ENCODE data around the gene PPP6R3. TPM values are rescaled to one million over a fixed set of nuclear protein-coding genes. Genes with fewer than 3 reads are reported as not detected.

The PPP6R3 gene
- total and polyA plus RNA-seq, 11 donors, result 23.2 to 93.8 (median 81.2) TPM

- TF ChIP-seq CTCF (IDR thresholded peaks at IDR 0.05) (no peak), POLR2A (IDR thresholded peaks at IDR 0.05) (no peak)
- H3K27ac ChIP-seq, result no peak overlapping the region
- 93 to 98% (median 96%) methylated on average over 5 to 11 of the region's 11 CpGs for WGBS, 4 donors
- H3K27me3 ChIP-seq, result peaks cover 0 to 26% (median 0%) of the 10 kb centered on the region in 9 donors
- H3K9me3 ChIP-seq, result peaks cover 0 to 12% (median 3%) of the 10 kb centered on the region in 12 donors
- peaks cover 0 to 11% (median 8%) of the 10 kb centered on the region in 12 donors for H3K4me1 ChIP-seq
- no peak for DNase-seq
- no peak overlapping the region for H3K4me3 ChIP-seq
- no peak for ATAC-seq
- H3K36me3 ChIP-seq, result no peaks in the 10 kb centered on the region
- intact Hi-C loops (cut with DNase I), result no loop called here
Observed at GRCh38 chr11:68657021-68657780, 196.6 kb downstream of the PPP6R3 start.

- H3K27me3 ChIP-seq, result peaks cover 0 to 17% (median 0%) of the 10 kb centered on the region in 9 donors
- ATAC-seq (no peak), DNase-seq (no peak)
- no peaks in the 10 kb centered on the region for H3K36me3 ChIP-seq
- 94 to 97% (median 96%) methylated on average over 8 of the region's 8 CpGs for WGBS, 4 donors
- intact Hi-C loops (cut with DNase I), result no loop called here
- H3K4me3 ChIP-seq, result no peak overlapping the region
- H3K9me3 ChIP-seq, result peaks cover 0 to 12% (median 3%) of the 10 kb centered on the region in 12 donors
- TF ChIP-seq CTCF (IDR thresholded peaks at IDR 0.05), result no peak
- no peak for TF ChIP-seq POLR2A (IDR thresholded peaks at IDR 0.05)
- H3K27ac ChIP-seq, result no peak overlapping the region
- peaks cover 0 to 11% (median 8%) of the 10 kb centered on the region in 12 donors for H3K4me1 ChIP-seq
Observed at GRCh38 chr11:68658097-68658496, 197.5 kb downstream of the PPP6R3 start.

GRCh38 chr11:68658661-68659060, 198.1 kb downstream of the PPP6R3 start:
- Histone ChIP-seq H3K27ac (peak overlapping the region in 1 of 12 donors; percentile 18), H3K4me3 (no peak overlapping the region), H3K4me1 (peaks cover 0 to 11% (median 8%) of the 10 kb centered on the region in 12 donors), H3K27me3 (peaks cover 0 to 16% (median 0%) of the 10 kb centered on the region in 9 donors), H3K9me3 (peaks cover 0 to 12% (median 3%) of the 10 kb centered on the region in 12 donors), H3K36me3 (no peaks in the 10 kb centered on the region)
- DNase-seq (no peak), ATAC-seq (peak in 2 of 4 donors; percentile 17 to 52)
- intact Hi-C loops (cut with DNase I), result no loop called here
- 69 to 78% (median 74%) methylated on average over 13 of the region's 13 CpGs for WGBS, 4 donors
- TF ChIP-seq CTCF (IDR thresholded peaks at IDR 0.05), result no peak
- TF ChIP-seq POLR2A (IDR thresholded peaks at IDR 0.05), result no peak

GRCh38 chr11:68659158-68659921, 198.8 kb downstream of the PPP6R3 start:
- peak; percentile 68 to 91 (median 82) for ATAC-seq
- intact Hi-C loops (cut with DNase I), result no loop called here
- WGBS, 4 donors, result 34 to 44% (median 40%) methylated on average over 17 to 22 of the region's 22 CpGs
- H3K4me1 ChIP-seq, result peaks cover 0 to 11% (median 8%) of the 10 kb centered on the region in 12 donors
- H3K27ac ChIP-seq, result peak overlapping the region in 1 of 12 donors; percentile 18
- peaks cover 0 to 13% (median 0%) of the 10 kb centered on the region in 9 donors for H3K27me3 ChIP-seq
- no peaks in the 10 kb centered on the region for H3K36me3 ChIP-seq
- peak; percentile 66 to 88 (median 80) for DNase-seq
- H3K9me3 ChIP-seq, result peaks cover 0 to 12% (median 3%) of the 10 kb centered on the region in 12 donors
- H3K4me3 ChIP-seq, result no peak overlapping the region
- no peak for TF ChIP-seq CTCF (IDR thresholded peaks at IDR 0.05)
- TF ChIP-seq POLR2A (IDR thresholded peaks at IDR 0.05), result no peak

All from heart left ventricle (tissue), 16 donors.